GM12864 (cell line): ENCODE results near the gene EXOC1L.

Experiments used
- DNase-seq: peaks from one replicate; pipeline ENCODE4 v3.0.0-alpha.2; 2011; ENCODE audit warnings: low read depth
- H3K4me3 ChIP-seq: 2 replicates; pipeline ENCODE4 v1.5.1; 2011; ENCODE audit warnings: mild to moderate bottlenecking, low read depth, low read length, control low read depth
- CTCF ChIP-seq: IDR thresholded peaks from 2 replicates; pipeline ENCODE4 v1.5.1; 2011; ENCODE audit warnings: low read depth, mild to moderate bottlenecking, moderate library complexity, low read length, control low read depth, inconsistent platforms; ENCODE audit errors: missing control alignments

EXOC1L gene

GRCh38 chr4:55793479-55793878 lies 26.1 kb upstream of the EXOC1L start:
- H3K4me3 ChIP-seq = no peak overlapping the region
- TF ChIP-seq CTCF = no peak
- DNase-seq = no peak

DNA sequence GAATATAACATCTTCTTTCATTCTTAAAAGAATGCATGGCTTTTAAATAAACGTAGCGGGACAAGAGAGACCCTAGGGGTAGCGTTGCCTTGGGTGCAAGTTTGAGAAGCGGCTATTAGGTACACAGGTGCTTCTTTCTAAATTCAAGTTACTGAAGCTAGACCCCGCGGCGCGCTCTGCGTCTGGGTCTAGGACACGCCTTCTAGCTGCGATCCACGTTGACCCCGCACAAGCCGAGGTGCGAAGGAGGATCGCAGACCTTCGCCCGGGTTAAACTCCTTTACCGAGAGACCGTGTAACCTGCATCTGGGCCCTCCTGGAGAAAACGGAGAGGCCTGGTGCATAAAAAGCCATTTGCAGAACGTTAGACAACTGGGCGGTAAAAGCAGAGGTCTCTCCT lies 25.5 kb upstream of the EXOC1L start:
- DNase-seq = no peak
- no peak overlapping the region for H3K4me3 ChIP-seq
- TF ChIP-seq CTCF = no peak

- no peak for DNase-seq
- H3K4me3 ChIP-seq = no peak overlapping the region
- no peak for TF ChIP-seq CTCF
Measured at GRCh38 chr4:55795341-55795740, 24.2 kb upstream of the EXOC1L start.

- DNase-seq = no peak
- no peak for TF ChIP-seq CTCF
- H3K4me3 ChIP-seq = no peak overlapping the region
Measured at GRCh38 chr4:55801498-55801897, 18.1 kb upstream of the EXOC1L start.

GRCh38 chr4:55807556-55807955 lies 12.0 kb upstream of the EXOC1L start:
- no peak for TF ChIP-seq CTCF
- DNase-seq = no peak
- H3K4me3 ChIP-seq = no peak overlapping the region

DNA sequence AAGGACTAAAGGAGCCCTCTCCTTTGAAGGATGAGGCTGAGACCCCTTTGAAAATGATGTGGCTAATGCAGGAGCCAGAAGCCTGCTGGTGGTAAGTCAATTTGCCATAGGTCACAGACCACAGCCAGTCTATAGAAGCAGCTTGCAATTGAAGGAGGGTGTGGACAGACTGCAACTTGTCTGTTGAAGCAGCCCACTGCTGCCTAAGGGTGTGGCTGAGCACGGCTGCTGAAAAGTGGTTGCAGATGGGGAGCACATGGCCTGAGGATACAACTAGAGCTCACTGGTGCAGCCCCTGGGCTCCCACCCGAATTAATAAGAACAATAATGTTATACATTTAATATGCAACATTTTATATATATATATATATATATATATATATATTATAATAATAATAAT lies 11.4 kb upstream of the EXOC1L start:
- DNase-seq = no peak
- no peak for TF ChIP-seq CTCF
- H3K4me3 ChIP-seq = no peak overlapping the region

- DNase-seq = no peak
Measured at GRCh38 chr4:55808632-55809031, 11.0 kb upstream of the EXOC1L start.

More at GRCh38 chr4:55808632-55809031, 11.0 kb upstream of the EXOC1L start:
- no peak overlapping the region for H3K4me3 ChIP-seq
- no peak for TF ChIP-seq CTCF
